Fibroblast of the aortic adventitia (primary cell): ENCODE data around the gene AUTS2. TPM values are rescaled to one million over a fixed set of nuclear protein-coding genes. Genes with fewer than 3 reads are reported as not detected.

Experiments
- DNase-seq: peaks from one replicate; pipeline ENCODE4 v3.0.0-alpha.2; 2010; ENCODE audit warnings: low read depth
- H3K4me3 ChIP-seq: 2 replicates; pipeline ENCODE4 v1.5.1; 2011; ENCODE audit warnings: low read depth, mild to moderate bottlenecking, control low read depth, low read length, moderate library complexity
- CTCF ChIP-seq: IDR thresholded peaks from 2 replicates; pipeline ENCODE4 v1.5.1; 2011; ENCODE audit warnings: mild to moderate bottlenecking, low read length, control low read depth, inconsistent platforms; ENCODE audit not compliant: insufficient read depth
- total RNA-seq: library from RNA; depleted of rRNA; stranded (reverse); fragments of >200 nt; gene quantifications from 2 replicates; pipeline ENCODE4 v1.2.3, GENCODE V29; 2012; ENCODE audit warnings: low replicate concordance

Gene AUTS2
- total RNA-seq, 1 donor: 10.7 TPM

DNA sequence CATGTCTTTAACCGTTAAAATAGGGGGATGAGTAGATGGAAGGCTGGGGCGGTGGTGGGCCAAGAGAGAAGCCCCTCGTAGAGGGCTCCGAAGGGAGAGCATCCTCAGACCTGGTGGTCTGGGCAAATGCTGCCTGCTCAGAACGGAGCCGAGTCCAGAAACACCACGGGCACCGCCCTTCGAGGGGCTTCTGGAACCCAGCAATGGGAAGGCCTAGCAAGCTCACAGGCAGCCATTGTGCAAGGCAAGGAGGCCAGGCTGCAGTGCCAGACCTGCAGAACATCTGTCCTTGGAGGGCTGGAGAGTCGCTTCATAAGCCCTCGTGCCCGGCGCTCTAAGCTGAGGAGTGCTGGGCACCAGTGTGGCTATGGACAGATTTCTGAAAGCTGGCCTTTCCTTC lies 889.6 kb downstream of the AUTS2 start:
- H3K4me3 ChIP-seq: no peak overlapping the region
- no peak for TF ChIP-seq CTCF
- DNase-seq: no peak

DNA sequence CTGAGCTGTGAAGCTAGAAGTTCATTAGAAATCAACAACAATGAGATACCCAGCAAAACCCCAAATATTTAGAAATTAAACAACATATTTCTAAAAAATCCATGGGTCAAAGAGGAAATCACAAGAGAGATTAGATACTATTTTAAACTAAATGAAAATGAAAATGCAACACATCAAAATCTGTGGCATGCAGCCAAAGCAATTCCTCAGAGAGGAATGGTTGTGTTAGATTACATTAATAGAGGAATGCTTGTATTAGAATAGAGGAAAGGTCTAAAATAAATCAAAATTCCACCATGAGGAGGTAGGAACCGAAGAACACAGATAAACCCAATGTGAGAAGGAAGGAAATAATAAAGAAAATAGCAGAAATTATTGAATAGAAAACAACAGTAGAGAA lies 891.5 kb downstream of the AUTS2 start:
- peak; percentile 61 for DNase-seq
- no peak for TF ChIP-seq CTCF
- H3K4me3 ChIP-seq: no peak overlapping the region

DNA sequence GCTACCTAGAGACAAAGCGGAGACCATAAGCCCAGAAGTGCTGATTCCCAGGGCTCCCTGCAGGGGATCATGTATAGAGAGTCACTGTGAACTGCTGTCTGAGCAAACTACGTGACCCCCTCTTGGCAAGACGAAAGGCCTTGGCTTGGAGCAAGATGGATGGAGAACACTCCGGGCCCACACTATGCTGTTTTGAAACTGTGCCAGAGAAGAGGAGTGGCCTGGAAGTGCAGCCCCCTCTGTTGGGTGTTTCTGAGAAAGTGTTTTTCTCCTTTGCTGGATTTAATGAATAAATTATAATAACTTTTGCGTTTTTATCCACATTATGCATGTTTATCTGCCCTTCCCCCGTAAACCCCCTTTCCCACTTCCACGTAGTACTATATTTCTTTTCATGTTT lies 894.4 kb downstream of the AUTS2 start:
- H3K4me3 ChIP-seq: no peak overlapping the region
- no peak for DNase-seq
- no peak for TF ChIP-seq CTCF

DNA sequence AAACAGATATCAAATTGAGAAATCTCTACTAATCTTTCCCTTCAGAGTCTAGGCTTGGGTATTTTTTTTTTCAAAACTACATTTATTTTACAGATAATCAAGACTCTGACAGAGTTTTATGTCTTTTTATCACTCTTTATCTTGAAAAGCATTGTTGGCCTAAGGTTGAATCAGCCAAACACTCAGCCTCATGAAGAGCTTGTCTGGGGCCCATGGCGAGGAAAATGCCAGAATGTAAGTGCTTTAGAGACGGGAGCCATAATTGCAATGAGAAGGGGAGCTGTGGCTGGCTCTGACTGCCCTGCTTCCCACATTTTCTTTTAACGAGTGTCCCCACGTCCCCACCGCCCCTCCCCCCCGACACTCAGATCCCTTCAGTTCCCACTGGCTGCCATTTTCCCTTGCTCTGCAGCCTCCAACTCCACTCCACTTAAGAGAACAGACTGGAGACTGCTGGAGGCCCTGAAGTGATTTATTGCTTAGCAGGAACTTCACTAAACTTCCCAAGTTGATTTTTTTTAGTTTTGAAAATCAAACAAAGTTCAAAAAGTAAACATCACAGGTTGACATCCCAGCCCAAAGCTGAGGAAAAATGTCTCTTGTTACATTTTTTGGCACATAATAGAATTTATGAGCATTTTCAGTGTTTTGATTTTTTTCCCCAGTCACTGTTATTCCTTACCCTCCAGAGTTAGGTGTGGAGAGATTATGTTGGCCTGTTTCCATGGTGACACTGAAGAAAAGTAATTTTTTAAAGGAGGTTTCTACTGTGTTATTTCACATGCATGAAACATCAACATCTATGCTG lies 896.2 kb downstream of the AUTS2 start:
- no peak for TF ChIP-seq CTCF
- no peak overlapping the region for H3K4me3 ChIP-seq
- peak; percentile 53 for DNase-seq

DNA sequence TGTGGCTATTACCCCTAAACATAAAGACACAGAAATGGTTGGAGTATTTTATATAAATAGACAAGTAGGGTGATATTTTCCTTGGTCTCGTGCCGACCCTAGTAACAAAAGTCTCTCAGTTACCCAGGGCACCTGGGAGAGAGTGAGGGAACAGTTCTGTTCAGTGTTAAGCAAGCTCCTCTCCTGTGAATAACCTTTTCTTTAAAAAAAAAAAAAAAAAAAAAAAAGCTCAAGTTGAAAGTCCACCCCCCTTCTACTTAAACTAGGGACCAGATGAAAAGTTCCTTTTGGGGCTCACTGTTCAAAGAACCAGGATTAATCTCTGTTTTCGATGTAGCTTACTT lies 896.7 kb downstream of the AUTS2 start:
- no peak for DNase-seq
- TF ChIP-seq CTCF: no peak

GRCh38 chr7:70497793-70498192 lies 899.5 kb downstream of the AUTS2 start:
- TF ChIP-seq CTCF: no peak
- H3K4me3 ChIP-seq: no peak overlapping the region
- no peak for DNase-seq

More for the DNA sequence above, 896.7 kb downstream of the AUTS2 start:
- no peak overlapping the region for H3K4me3 ChIP-seq
